Central memory CD8-positive, alpha-beta T cell (primary cell): ENCODE data around the gene ABO.
"Not testable (repeated sequence)": the region's sequence is repeated elsewhere in the genome, so short reads cannot be mapped to it uniquely, and the experiment has no call there.

Experiments
- ATAC-seq: fragments of 150-1000 bp; cut with Tn5 transposase; replicated peaks from 2 replicates; pipeline ENCODE4 v1.10.0; 2022; ENCODE audit warnings: mild to moderate bottlenecking, moderate FRiP score, moderate number of reproducible peaks; ENCODE audit not compliant: poor library complexity, severe bottlenecking; ENCODE audit errors: extremely low read depth
- DNase-seq, 2 donors: peaks; one replicate each; pipeline ENCODE4 v3.0.0; 2021; ENCODE audit warnings: low spot score in 2 of 2
- H3K27ac Mint-ChIP-seq: one replicate; pipeline ENCODE4 v1.8.0; 2022; ENCODE audit warnings: low read depth, mild to moderate bottlenecking, moderate library complexity, mixed read lengths
- H3K27me3 Mint-ChIP-seq: one replicate; pipeline ENCODE4 v1.8.0; 2022; ENCODE audit warnings: mixed read lengths
- H3K36me3 Mint-ChIP-seq: one replicate; pipeline ENCODE4 v1.8.0; 2022; ENCODE audit warnings: mild to moderate bottlenecking, moderate library complexity, mixed read lengths; ENCODE audit not compliant: insufficient read depth
- H3K4me1 Mint-ChIP-seq: one replicate; pipeline ENCODE4 v1.8.0; 2022; ENCODE audit warnings: mixed read lengths
- H3K4me3 Mint-ChIP-seq: one replicate; pipeline ENCODE4 v1.8.0; 2022; ENCODE audit warnings: mild to moderate bottlenecking, moderate library complexity, mixed read lengths
- H3K9me3 Mint-ChIP-seq: one replicate; pipeline ENCODE4 v1.8.0; 2022; ENCODE audit warnings: mixed read lengths

The ABO gene

DNA sequence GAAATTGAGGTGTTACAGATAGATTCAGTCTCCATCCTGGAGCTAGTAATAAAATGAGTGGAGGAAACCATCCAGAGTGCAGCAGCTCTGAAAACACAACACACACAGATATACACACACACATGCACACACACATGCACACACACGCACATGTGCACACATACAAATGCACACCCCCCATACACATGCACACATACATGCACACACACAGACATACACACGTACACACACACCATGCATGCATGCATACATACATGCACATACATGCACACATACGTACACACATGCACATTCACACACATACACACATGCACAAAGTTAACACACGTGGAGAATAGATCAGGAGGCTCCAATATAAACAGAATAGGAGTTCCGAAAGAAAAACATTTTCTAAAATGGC, 44.9 kb downstream of the ABO start:
- no peak overlapping the region for H3K4me3 Mint-ChIP-seq
- no peak for ATAC-seq

DNA sequence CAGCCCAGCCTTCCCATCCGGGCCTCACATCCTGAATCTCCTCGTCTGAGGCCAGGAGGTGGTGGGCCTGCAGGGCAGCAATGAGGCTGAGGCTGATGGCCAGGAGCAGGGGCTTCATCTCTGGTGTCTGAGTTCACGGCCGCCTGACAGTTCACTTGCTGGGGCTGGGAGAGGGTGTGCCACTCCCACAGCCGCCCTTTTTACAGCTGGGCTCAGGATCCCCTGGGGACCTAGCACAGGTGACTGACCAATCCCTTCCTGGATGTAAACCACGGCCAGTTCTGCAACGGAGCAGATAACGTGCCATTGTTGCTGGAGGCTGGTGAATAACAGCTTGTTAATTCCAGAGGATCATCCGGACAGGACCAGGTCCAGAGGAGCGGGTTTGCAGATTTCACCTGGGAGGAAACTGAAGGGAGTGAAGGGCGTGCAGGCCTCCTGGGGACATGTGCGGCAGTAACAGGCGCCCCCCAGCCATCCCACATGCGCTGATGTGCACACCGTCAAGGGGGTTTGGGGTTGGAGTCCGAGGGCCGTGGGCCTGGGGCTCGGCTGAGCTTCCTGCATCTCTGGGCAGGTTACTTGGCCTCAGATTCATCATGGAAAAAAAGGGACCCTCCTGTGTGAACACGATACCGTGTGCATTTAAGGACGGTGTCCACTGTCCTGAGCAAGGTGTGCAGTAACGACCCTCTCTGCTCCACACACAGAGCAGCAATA, 46.4 kb downstream of the ABO start:
- DNase-seq, H3K4me1 Mint-ChIP-seq, ATAC-seq, H3K9me3 Mint-ChIP-seq, H3K27ac Mint-ChIP-seq, H3K36me3 Mint-ChIP-seq, H3K4me3 Mint-ChIP-seq: not testable (repeated sequence)
- peaks cover 18% of the 10 kb centered on the region for H3K27me3 Mint-ChIP-seq

More for the DNA sequence above, 44.9 kb downstream of the ABO start:
- Mint-ChIP-seq H3K27ac (no peak overlapping the region), H3K9me3 (no peaks in the 10 kb centered on the region), H3K36me3 (no peaks in the 10 kb centered on the region), H3K4me1 (no peaks in the 10 kb centered on the region), H3K27me3 (peaks cover 7% of the 10 kb centered on the region)
- no peak for DNase-seq

DNA sequence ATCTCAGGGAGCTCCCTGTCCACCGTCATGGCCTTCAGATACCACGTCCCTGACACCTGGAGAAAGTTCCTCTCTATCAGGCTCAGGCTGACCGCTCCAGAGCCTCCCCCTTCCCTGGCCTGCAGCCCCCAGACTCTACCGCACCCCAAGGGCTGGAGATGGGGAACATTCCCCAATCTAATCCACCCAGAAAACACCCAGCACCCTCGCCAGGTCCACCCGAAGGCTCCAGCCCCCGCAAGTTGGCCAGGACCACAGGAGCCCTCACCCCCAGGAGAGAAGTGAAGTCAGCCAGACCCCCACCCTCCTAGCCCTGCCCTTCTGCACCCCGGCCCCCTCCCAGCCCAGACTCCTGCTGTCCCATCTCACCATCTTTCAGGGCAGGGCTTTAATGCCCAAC, 47.0 kb downstream of the ABO start:
- H3K9me3 Mint-ChIP-seq, DNase-seq, H3K4me3 Mint-ChIP-seq, H3K27ac Mint-ChIP-seq, H3K4me1 Mint-ChIP-seq, ATAC-seq, H3K36me3 Mint-ChIP-seq: not testable (repeated sequence)
- H3K27me3 Mint-ChIP-seq = peaks cover 25% of the 10 kb centered on the region

DNA sequence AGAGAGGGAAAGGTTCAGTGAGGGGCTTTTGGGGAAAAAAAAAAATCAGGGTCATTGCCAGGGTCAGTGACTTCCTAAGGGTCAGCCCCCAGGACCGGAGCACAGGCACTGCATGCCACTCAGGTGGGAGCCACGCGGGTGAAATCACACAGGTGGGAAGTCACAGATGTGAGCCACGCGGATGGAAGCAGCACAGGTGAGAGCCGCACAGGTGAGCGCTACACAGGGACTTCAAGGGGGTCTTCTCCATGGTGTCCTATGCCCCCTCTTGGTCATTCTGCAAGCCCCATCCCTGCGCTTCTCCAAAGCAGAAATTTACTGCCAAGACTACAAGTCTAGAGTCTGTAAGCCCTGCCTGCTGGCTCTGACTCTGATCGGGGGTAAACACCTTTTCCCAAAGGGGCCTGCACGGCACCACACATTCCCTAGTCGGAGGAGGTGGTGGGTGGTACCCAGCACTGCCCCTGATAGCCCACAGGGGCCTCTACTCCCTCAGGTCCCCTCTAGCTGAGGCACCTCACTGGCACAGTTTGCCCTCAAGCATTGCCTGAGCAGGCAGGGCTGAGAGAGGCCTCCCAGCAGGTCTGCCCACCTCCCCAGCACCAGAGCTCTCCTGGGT, 47.6 kb downstream of the ABO start:
- H3K27me3 Mint-ChIP-seq = peaks cover 29% of the 10 kb centered on the region
- H3K36me3 Mint-ChIP-seq = no peaks in the 10 kb centered on the region
- H3K27ac Mint-ChIP-seq = no peak overlapping the region
- H3K4me1 Mint-ChIP-seq = no peaks in the 10 kb centered on the region
- no peaks in the 10 kb centered on the region for H3K9me3 Mint-ChIP-seq
- no peak overlapping the region for H3K4me3 Mint-ChIP-seq
- ATAC-seq = no peak
- DNase-seq = no peak

DNA sequence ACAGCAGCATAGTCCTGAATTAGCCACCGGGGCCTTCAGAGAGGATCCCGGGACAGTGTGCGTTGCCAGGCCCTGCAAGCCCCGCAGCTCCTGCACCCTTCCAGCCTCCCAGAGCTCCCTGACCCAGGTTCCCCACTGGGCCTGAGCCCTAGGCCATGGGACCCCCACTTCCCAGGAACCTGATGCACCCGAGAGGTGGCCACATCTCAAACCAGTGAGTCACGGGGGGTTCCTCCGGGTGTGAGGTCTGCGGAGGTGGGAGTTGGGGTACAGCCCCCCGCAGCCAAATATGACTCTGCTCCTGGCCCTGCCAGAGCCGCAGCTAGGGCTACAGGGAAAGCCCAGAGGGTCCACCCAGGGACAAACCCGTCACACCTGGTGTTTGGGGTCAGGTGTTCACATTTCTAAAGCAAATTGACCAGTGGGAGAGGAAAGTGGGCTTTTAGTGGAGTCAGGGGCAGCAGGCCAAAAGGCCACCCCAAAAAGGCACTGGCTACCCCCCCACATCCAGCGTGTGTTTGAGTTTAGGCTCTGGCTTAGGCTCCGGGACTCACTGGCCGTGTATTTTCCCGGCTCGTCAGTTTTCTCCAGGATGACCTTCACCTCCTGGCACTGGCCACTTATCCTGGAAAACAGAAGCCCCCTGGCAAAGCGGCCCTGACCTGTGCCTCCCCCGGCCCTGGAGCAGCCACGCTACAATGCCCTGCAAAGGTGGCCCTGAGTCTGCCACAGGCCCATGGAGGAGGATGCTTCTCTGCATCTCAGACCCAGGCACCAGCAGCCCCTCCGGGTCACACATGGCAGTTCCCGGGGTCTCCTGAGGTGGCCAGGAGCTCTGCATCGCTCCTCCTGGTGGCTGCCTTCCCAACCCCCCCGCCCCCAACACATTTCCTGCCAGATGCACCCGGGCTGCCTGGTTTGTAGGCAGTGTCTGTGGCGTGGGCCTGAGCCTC, 48.5 kb downstream of the ABO start:
- no peak for ATAC-seq
- no peaks in the 10 kb centered on the region for H3K9me3 Mint-ChIP-seq
- DNase-seq = no peak
- peaks cover 29% of the 10 kb centered on the region for H3K27me3 Mint-ChIP-seq
- H3K4me3 Mint-ChIP-seq = no peak overlapping the region
- H3K36me3 Mint-ChIP-seq = no peaks in the 10 kb centered on the region
- H3K4me1 Mint-ChIP-seq = no peaks in the 10 kb centered on the region
- no peak overlapping the region for H3K27ac Mint-ChIP-seq

DNA sequence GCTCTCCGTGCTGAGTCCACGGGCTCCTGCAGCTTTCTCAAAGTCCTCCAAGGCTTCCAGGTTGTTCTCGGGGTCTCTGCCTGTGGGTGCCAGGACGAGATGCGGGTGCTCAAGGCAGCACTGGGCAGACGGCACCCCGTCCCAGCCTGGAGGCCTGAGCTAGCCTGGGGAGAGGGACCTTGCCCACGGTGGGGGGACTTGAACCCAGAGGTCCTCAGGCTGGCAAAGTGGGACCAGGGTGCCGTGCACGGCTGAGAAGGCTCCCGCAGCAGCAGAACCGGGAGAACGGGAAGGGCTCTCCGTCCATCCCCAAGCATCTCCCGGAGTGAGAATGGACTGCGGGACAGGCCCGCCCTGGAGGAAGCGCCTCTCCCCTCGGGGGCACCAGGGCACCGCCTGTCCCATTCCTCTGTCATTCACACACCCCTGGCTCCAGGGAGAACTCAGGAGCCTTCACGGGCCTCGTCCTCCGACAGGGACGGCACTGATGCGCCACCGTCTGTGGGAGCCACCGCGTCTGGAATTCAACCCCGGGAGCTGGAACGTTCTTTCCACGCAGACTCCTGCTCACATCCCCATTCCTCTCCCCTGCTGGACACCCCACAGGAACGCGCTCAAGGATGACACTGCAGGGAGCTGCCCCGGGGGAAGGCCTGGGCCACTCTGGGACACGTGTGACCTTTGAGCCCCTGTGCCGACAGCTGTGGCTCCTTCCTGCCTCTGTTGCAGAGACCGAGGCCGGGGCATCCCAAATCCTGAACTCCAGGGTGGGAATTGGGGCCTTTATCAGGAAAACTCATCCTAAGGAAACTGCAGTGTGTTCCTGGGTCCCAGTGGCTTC, 49.6 kb downstream of the ABO start:
- no peaks in the 10 kb centered on the region for H3K9me3 Mint-ChIP-seq
- DNase-seq (no peak), ATAC-seq (no peak)

DNA sequence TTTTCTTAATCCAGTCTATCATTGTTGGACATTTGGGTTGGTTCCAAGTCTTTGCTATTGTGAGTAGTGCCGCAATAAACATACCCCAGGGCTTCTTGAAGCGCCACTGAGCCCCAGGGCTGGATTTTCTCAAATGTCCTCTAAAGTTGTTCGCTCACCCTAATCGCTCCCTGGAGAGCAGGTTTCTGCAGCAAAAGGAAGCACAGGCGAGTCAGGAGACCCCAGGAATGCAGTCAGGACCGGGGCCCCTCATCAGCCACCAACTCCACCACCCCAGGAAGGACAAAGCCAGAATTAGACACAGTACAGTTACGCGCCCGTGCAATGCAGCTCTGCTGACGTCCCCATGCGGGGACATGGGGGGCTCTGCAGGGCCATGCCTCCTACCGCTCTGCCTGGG, 50.2 kb downstream of the ABO start:
- no peaks in the 10 kb centered on the region for H3K4me1 Mint-ChIP-seq
- H3K4me3 Mint-ChIP-seq = no peak overlapping the region
- peaks cover 44% of the 10 kb centered on the region for H3K27me3 Mint-ChIP-seq
- no peak for DNase-seq
- no peaks in the 10 kb centered on the region for H3K9me3 Mint-ChIP-seq
- H3K27ac Mint-ChIP-seq = no peak overlapping the region
- no peaks in the 10 kb centered on the region for H3K36me3 Mint-ChIP-seq
- ATAC-seq = no peak

More for the DNA sequence above, 49.6 kb downstream of the ABO start:
- Mint-ChIP-seq H3K27ac (no peak overlapping the region), H3K4me1 (no peaks in the 10 kb centered on the region), H3K36me3 (no peaks in the 10 kb centered on the region), H3K27me3 (peaks cover 38% of the 10 kb centered on the region), H3K4me3 (no peak overlapping the region)

DNA sequence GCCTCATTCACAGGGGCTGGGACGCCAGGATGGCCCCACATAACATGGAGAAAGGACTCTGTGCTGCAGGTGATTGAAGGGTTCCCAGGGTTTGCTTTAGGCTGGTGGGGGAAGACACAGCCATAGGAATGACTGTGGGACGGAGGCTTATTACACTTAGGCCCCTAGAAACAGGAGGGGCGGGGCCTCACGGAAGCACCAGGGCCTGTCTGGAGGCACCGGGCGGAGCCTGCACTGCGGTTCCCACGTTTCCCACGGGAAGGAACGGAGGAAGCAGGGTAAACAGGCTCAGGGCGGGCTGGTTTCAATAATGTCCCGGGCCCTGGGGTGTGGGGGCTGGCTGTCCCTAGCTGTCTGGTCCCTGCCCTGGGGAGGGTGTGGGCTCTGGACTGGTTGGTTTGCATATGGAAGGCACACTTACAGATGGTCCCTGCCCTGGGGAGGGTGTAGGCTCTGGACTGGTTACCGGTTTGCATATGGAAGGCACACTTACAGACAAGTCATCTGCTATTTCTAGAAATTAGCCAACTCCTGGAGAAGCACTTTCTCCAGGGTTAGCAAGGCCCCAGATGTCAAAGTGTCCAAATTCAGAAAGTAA, 51.7 kb downstream of the ABO start:
- not testable (repeated sequence) for H3K9me3 Mint-ChIP-seq, H3K27ac Mint-ChIP-seq, H3K4me1 Mint-ChIP-seq, ATAC-seq, DNase-seq, H3K36me3 Mint-ChIP-seq, H3K4me3 Mint-ChIP-seq
- H3K27me3 Mint-ChIP-seq = peaks cover 59% of the 10 kb centered on the region

DNA sequence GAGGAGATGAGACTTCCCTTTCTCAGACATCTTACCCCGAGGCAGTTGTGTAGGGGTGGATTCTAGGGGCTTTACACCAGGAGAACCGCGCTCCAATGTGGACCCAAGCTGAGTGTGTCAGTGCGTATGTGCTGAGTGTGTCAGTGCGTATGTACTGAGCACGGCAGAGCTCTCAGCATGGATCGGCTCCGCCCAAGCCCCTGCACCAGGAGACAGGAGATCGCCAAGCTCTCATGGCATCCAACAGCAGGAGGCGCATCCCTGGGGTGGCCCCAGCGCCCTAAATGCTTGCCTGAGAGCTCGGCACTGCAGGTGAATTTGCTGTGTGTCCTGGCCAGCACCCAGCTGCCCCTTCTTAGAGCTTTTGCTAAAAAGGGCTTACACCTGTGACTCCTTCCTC, 53.0 kb downstream of the ABO start:
- not testable (repeated sequence) for H3K4me3 Mint-ChIP-seq, ATAC-seq, H3K9me3 Mint-ChIP-seq, H3K4me1 Mint-ChIP-seq, DNase-seq, H3K27ac Mint-ChIP-seq, H3K36me3 Mint-ChIP-seq
- peaks cover 72% of the 10 kb centered on the region for H3K27me3 Mint-ChIP-seq

DNA sequence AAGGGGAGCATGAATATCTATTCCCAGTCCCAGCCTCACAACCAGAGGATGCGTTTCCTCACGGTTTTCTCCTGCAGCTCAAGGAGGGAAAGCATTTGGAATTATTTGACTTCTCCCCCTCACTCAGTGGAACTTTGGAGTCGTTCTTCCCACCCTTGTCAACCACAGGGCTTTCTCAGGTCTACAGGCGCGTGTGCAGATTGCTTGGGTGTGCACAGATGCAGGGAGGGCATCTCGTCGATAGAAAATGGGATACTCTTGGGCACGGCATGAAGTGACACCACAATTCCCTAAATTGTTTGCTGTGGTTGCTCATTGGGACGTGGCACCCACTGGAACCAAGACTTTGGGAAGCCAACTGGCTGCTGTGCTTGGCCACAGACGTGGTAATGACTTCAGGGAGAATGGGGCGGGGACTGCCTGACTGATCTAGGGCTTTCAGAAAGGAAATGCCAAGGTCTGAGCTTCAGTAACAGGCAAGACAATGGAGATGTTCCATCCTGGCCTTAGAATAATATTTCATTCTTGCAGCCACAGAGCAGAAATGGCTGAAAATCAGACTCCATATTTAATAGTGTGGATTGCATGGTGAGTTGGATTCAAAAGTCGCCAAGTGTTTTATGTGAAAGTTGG, 53.7 kb downstream of the ABO start:
- H3K36me3 Mint-ChIP-seq = no peaks in the 10 kb centered on the region
- ATAC-seq (no peak), DNase-seq (no peak)
- no peaks in the 10 kb centered on the region for H3K9me3 Mint-ChIP-seq
- H3K4me3 Mint-ChIP-seq = no peak overlapping the region
- H3K27ac Mint-ChIP-seq = no peak overlapping the region
- no peaks in the 10 kb centered on the region for H3K4me1 Mint-ChIP-seq
- H3K27me3 Mint-ChIP-seq = peaks cover 79% of the 10 kb centered on the region

DNA sequence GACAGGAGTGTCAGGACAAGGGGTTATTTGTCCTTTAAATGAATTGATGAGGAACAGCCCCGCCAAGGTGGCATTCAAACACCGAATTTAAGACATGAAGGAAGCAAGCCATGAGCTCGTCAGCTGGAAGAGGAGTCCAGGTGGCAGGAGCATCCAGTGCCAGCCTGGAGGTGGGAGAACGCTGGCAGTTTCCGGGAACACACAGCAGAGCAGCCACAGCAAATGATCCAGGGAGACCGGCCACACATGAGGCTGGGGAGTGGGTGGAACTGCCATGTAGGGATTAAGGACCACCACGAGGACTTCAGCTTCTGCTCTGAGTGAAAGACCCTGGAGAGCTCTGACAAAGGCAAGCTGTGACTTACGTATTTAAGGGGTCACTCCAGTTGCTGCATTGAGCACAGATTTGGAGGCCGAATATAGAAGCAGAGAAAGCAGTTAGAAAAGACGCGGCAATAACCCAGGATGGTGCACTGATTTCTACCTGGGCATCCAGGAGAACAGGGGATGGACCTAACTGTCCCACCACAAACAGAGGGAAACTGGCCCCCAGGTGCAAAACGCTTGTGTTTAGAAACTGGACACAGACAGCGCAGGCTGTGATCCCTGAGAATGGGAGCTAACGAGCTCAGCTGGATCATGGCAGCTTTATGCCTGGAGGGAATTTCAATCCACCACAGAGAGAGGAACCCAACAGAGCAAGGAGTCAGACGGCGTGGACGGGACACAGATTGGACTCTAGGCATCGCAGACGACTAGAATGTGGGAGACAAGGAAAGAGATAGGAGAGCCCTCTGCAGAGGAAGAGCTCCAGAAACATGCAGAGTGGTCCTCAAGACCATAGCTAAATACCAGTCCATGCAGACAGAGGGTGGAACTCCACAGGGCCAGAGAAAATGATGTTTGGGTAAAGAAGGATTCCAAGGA, 56.7 kb downstream of the ABO start:
- not testable (repeated sequence) for ATAC-seq, H3K4me3 Mint-ChIP-seq, H3K36me3 Mint-ChIP-seq, H3K9me3 Mint-ChIP-seq, DNase-seq, H3K4me1 Mint-ChIP-seq, H3K27ac Mint-ChIP-seq
- peaks cover 83% of the 10 kb centered on the region for H3K27me3 Mint-ChIP-seq
